OCI-LY1 (cell line): Measurements from ENCODE around the gene OR2D2.

Experiments used
- EZH2 ChIP-seq: fragments of 200-600 bp; sonication (generic), shearing (Covaris generic); IDR thresholded peaks from 2 replicates; pipeline ENCODE4 v1.8.0; 2017; ENCODE audit warnings: borderline replicate concordance, mixed run types, mild to moderate bottlenecking, antibody characterized with exemption, low read length, moderate library complexity, mixed read lengths
- TF ChIP-seq, protein P1 (sequence below): fragments of 200-600 bp; sonication (generic), shearing (Covaris generic); IDR thresholded peaks from 2 replicates; pipeline ENCODE4 v1.5.1; 2017; ENCODE audit warnings: mild to moderate bottlenecking, antibody characterized with exemption, low read length, moderate library complexity, mixed read lengths

DNA sequence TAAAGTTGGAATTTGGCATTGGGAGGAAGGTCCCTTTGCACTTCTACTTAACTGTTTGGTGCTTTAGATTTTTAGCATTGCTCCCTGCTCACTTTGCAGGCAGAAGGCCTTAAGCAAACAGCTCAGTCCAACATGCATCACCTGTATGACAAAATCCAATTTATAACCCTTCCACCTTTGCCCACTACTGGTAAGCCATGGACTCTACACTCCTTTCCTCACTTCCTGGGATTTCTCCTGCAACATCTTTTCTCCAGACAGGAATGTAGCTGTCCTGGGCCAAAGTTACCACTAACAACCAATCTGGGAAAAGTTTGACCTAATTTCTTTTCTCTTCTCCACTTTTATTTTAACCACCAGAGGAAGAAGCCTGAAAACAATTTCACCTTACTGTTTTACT is 1.8 kb upstream of the OR2D2 start:
- TF ChIP-seq EZH2, result no peak
- TF ChIP-seq, protein P1, sequence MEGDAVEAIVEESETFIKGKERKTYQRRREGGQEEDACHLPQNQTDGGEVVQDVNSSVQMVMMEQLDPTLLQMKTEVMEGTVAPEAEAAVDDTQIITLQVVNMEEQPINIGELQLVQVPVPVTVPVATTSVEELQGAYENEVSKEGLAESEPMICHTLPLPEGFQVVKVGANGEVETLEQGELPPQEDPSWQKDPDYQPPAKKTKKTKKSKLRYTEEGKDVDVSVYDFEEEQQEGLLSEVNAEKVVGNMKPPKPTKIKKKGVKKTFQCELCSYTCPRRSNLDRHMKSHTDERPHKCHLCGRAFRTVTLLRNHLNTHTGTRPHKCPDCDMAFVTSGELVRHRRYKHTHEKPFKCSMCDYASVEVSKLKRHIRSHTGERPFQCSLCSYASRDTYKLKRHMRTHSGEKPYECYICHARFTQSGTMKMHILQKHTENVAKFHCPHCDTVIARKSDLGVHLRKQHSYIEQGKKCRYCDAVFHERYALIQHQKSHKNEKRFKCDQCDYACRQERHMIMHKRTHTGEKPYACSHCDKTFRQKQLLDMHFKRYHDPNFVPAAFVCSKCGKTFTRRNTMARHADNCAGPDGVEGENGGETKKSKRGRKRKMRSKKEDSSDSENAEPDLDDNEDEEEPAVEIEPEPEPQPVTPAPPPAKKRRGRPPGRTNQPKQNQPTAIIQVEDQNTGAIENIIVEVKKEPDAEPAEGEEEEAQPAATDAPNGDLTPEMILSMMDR, result no peak
